Activated T-helper 17 cell treated with anti-CD3 and anti-CD28 coated beads, Interleukin-2, amount 50 U/mL, for 72 hours (primary cell): ENCODE data around the gene AOC3. TPM values are rescaled to one million over a fixed set of nuclear protein-coding genes. Genes with fewer than 3 reads are reported as not detected.
"Not testable (repeated sequence)": the region's sequence is repeated elsewhere in the genome, so short reads cannot be mapped to it uniquely, and the experiment has no call there.

Source experiments
- ATAC-seq: fragments of 150-1000 bp; cut with Tn5 transposase; replicated peaks from 2 replicates; pipeline ENCODE4 v1.10.0; 2021; ENCODE audit warnings: mild to moderate bottlenecking, moderate library complexity
- H3K27ac Mint-ChIP-seq: one replicate; pipeline ENCODE4 v1.8.0; 2022; ENCODE audit warnings: mixed read lengths
- H3K27me3 Mint-ChIP-seq: one replicate; pipeline ENCODE4 v1.8.0; 2022; ENCODE audit warnings: mixed read lengths
- H3K36me3 Mint-ChIP-seq: one replicate; pipeline ENCODE4 v1.8.0; 2022; ENCODE audit warnings: low read depth, mild to moderate bottlenecking, mixed read lengths
- H3K4me1 Mint-ChIP-seq: one replicate; pipeline ENCODE4 v1.8.0; 2022; ENCODE audit warnings: mixed read lengths
- H3K4me3 Mint-ChIP-seq: one replicate; pipeline ENCODE4 v1.8.0; 2022; ENCODE audit warnings: mild to moderate bottlenecking, mixed read lengths
- H3K9me3 Mint-ChIP-seq: one replicate; pipeline ENCODE4 v1.8.0; 2022; ENCODE audit warnings: mixed read lengths
- total RNA-seq, 2 donors: library from RNA; stranded (reverse); gene quantifications; one replicate each; pipeline ENCODE4 v1.2.3, GENCODE V29; 2022

Gene AOC3
- total RNA-seq, 2 donors from 2014 or later, result 2.2 to 3.0 TPM

DNA sequence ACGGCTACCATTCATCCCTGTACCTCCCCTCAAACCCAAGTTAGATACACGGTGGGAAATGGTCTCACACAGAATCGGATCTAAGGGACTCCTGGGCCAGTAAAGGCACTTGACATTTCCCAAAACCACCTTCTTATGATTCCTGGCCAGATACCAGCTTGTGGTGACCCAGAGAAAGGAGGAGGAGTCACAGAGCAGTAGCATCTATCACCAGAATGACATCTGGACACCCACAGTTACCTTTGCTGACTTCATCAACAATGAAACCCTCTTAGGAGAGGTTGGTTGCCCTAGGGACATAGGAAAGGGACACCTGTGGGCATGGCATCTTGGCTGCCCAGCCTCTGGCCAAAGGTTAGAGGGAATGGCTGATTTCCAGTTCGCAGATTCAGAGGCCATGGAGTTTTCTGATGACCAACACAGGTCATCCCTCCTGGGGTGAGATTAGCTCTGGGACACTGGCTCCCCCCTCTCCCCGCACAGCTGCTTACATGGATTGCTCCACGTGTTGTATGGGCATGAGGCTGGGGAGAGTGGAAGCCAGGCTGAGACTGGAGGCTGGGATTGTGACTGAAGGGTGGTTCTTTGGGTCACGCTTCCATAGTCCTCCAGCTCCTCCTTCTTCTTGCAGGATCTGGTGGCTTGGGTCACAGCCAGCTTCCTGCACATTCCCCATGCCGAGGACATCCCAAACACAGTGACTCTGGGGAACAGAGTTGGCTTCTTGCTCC lies 1.4 kb upstream of the AOC3 start:
- H3K27ac Mint-ChIP-seq, result peak overlapping the region; percentile 25
- peaks cover 17% of the 10 kb centered on the region for H3K27me3 Mint-ChIP-seq
- ATAC-seq, result no peak

DNA sequence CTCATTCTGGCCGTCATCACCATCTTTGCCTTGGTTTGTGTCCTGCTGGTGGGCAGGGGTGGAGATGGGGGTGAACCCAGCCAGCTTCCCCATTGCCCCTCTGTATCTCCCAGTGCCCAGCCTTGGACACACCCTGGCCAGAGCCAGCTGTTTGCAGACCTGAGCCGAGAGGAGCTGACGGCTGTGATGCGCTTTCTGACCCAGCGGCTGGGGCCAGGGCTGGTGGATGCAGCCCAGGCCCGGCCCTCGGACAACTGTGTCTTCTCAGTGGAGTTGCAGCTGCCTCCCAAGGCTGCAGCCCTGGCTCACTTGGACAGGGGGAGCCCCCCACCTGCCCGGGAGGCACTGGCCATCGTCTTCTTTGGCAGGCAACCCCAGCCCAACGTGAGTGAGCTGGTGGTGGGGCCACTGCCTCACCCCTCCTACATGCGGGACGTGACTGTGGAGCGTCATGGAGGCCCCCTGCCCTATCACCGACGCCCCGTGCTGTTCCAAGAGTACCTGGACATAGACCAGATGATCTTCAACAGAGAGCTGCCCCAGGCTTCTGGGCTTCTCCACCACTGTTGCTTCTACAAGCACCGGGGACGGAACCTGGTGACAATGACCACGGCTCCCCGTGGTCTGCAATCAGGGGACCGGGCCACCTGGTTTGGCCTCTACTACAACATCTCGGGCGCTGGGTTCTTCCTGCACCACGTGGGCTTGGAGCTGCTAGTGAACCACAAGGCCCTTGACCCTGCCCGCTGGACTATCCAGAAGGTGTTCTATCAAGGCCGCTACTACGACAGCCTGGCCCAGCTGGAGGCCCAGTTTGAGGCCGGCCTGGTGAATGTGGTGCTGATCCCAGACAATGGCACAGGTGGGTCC lies 607 bp downstream of the AOC3 start:
- peaks cover 17% of the 10 kb centered on the region for H3K27me3 Mint-ChIP-seq
- not testable (repeated sequence) for ATAC-seq, H3K9me3 Mint-ChIP-seq, H3K36me3 Mint-ChIP-seq, H3K4me3 Mint-ChIP-seq, H3K27ac Mint-ChIP-seq, H3K4me1 Mint-ChIP-seq

More for the DNA sequence above, 1.4 kb upstream of the AOC3 start:
- Mint-ChIP-seq H3K4me1 (peaks cover 15% of the 10 kb centered on the region), H3K9me3 (no peaks in the 10 kb centered on the region), H3K4me3 (no peak overlapping the region), H3K36me3 (peaks cover 18% of the 10 kb centered on the region)

GRCh38 chr17:42852351-42852750 lies 1.4 kb downstream of the AOC3 start:
- Mint-ChIP-seq H3K4me1 (no peaks in the 10 kb centered on the region), H3K9me3 (no peaks in the 10 kb centered on the region), H3K27ac (no peak overlapping the region), H3K4me3 (no peak overlapping the region), H3K27me3 (peaks cover 17% of the 10 kb centered on the region), H3K36me3 (no peaks in the 10 kb centered on the region)
- no peak for ATAC-seq

DNA sequence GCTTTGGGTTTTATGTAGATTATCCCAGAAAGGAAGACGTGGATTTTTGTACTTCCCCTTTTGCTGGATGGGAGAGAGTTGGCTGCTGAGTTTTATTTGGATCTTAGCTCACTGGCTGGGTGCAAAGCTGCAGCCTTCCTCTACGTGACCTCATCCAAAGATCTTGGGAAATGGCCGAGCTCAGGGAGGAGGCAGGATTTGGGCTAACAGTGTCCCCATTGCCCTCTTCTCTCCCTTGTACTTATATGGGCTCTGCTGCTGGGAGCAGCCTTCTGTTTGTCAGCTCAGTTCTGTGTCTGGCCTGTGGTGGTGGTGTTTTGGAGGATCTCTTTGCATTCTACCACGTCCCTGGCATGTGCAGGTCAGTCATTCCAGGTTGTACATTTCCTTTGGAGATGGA lies 2.0 kb downstream of the AOC3 start:
- Mint-ChIP-seq H3K27me3 (peaks cover 17% of the 10 kb centered on the region), H3K4me1 (no peaks in the 10 kb centered on the region), H3K36me3 (no peaks in the 10 kb centered on the region), H3K27ac (no peak overlapping the region), H3K4me3 (no peak overlapping the region), H3K9me3 (no peaks in the 10 kb centered on the region)
- no peak for ATAC-seq

GRCh38 chr17:42853597-42853967 lies 2.6 kb downstream of the AOC3 start:
- no peaks in the 10 kb centered on the region for H3K9me3 Mint-ChIP-seq
- H3K4me3 Mint-ChIP-seq, result no peak overlapping the region
- no peak overlapping the region for H3K27ac Mint-ChIP-seq
- ATAC-seq, result no peak
- H3K36me3 Mint-ChIP-seq, result no peaks in the 10 kb centered on the region
- no peaks in the 10 kb centered on the region for H3K4me1 Mint-ChIP-seq
- peaks cover 17% of the 10 kb centered on the region for H3K27me3 Mint-ChIP-seq

DNA sequence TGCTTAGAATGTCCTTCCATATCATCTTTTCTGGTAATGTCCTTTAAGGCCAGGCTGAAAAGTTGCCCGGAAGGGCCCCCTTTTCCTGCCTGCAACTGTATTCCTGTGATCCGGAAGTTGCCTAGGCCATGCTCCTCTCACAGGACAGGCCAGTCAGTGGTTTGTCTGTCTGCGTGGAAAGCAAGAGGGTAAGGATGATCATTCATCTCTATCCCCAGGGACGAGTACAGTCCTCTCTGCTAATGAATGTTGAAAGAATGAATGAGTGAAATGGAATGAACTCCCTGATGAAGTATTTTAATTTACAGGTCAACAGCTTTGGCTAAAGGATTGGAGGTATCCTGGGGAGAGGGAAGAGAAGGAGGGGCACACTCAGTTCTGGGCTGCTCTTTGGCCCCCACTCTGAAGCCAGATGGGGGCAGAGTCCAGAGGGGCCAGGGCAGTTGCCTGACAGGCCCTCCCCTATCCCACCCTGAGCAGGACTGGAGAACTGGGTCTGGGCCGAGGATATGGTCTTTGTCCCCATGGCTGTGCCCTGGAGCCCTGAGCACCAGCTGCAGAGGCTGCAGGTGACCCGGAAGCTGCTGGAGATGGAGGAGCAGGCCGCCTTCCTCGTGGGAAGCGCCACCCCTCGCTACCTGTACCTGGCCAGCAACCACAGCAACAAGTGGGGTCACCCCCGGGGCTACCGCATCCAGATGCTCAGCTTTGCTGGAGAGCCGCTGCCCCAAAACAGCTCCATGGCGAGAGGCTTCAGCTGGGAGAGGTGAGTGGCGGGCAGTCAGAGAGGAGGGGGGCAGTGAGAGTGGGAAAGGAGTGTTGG lies 3.2 kb downstream of the AOC3 start:
- Mint-ChIP-seq H3K27ac (no peak overlapping the region), H3K4me1 (no peaks in the 10 kb centered on the region)

DNA sequence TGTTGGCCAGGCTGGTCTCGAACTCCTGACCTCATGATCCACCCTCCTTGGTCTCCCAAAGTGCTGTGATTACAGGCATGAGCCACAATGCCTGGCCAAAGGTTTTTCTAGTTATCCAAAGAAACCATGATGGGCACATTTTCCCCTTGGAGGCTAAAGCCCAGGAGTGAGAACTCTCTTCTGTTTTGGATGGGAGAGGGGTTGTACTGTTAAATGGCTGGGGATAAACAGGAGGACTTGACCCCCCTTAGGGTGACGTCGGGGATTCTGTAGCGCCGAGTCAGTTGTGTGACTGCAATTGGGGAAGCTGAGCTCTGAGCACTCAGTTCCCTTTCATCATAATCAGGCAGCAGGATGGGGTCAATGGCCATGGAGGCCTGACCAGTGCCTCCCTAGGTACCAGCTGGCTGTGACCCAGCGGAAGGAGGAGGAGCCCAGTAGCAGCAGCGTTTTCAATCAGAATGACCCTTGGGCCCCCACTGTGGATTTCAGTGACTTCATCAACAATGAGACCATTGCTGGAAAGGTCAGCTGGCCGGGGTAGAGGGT lies 4.1 kb downstream of the AOC3 start:
- H3K4me1 Mint-ChIP-seq, result no peaks in the 10 kb centered on the region
- H3K9me3 Mint-ChIP-seq, result no peaks in the 10 kb centered on the region
- no peak for ATAC-seq
- H3K4me3 Mint-ChIP-seq, result no peak overlapping the region
- H3K36me3 Mint-ChIP-seq, result no peaks in the 10 kb centered on the region
- no peak overlapping the region for H3K27ac Mint-ChIP-seq
- peaks cover 15% of the 10 kb centered on the region for H3K27me3 Mint-ChIP-seq

More for the DNA sequence above, 3.2 kb downstream of the AOC3 start:
- no peaks in the 10 kb centered on the region for H3K36me3 Mint-ChIP-seq
- peaks cover 17% of the 10 kb centered on the region for H3K27me3 Mint-ChIP-seq
- H3K9me3 Mint-ChIP-seq, result no peaks in the 10 kb centered on the region
- no peak overlapping the region for H3K4me3 Mint-ChIP-seq
- no peak for ATAC-seq

DNA sequence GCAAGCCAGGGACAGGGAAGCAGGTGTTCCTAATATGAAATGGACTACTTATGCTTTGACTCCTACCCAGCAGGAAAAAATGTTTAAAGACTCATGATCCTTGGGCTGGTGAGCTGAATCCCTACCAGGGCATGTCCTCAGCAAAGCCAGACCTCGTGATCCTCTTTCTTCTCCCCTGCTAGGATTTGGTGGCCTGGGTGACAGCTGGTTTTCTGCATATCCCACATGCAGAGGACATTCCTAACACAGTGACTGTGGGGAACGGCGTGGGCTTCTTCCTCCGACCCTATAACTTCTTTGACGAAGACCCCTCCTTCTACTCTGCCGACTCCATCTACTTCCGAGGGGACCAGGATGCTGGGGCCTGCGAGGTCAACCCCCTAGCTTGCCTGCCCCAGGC lies 5.1 kb downstream of the AOC3 start:
- not testable (repeated sequence) for H3K36me3 Mint-ChIP-seq, H3K9me3 Mint-ChIP-seq, H3K27ac Mint-ChIP-seq, ATAC-seq, H3K4me1 Mint-ChIP-seq, H3K4me3 Mint-ChIP-seq
- peaks cover 14% of the 10 kb centered on the region for H3K27me3 Mint-ChIP-seq

DNA sequence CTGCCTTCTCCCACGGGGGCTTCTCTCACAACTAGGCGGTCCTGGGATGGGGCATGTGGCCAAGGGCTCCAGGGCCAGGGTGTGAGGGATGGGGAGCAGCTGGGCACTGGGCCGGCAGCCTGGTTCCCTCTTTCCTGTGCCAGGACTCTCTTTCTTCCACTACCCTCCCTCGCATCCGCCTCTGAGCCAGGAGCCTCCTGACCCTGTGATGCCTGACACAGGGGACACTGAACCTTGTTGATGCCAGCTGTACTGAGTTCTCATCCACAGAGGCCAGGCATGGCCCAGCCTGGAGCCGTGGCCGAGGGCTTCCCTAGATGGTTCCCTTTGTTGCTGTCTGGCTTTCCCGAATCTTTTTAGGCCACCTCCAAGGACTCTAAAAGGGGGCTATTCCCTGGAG lies 5.5 kb downstream of the AOC3 start:
- peaks cover 14% of the 10 kb centered on the region for H3K27me3 Mint-ChIP-seq
- ATAC-seq, H3K36me3 Mint-ChIP-seq, H3K4me3 Mint-ChIP-seq, H3K27ac Mint-ChIP-seq, H3K4me1 Mint-ChIP-seq, H3K9me3 Mint-ChIP-seq: not testable (repeated sequence)

GRCh38 chr17:42857389-42857788 lies 6.4 kb downstream of the AOC3 start:
- Mint-ChIP-seq H3K27me3 (peaks cover 14% of the 10 kb centered on the region), H3K9me3 (no peaks in the 10 kb centered on the region), H3K4me3 (no peak overlapping the region), H3K4me1 (no peaks in the 10 kb centered on the region), H3K36me3 (no peaks in the 10 kb centered on the region), H3K27ac (no peak overlapping the region)
- ATAC-seq, result no peak

DNA sequence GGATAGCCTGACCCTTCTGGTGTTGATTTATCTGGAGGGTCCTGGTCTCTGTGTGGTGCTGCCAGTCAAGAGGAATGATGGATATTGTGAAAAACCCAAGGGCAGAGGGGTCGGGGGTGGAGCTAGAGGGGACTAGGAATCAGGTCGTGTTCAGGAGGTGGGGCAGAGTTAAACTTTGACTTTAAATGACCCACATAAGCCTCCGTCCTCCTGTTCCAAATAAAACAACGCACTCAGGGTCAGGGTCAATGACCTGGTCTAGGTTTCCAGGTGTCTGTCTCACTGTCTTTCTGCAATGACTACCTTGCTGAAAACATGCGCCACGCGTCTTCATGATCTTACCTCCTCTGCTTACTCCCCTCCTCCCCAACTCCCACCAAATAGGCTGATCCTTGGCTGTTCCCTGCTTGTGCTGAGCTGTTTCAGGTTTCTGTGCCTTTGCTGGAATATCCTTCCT lies 14.7 kb downstream of the AOC3 start:
- Mint-ChIP-seq H3K4me3 (no peak overlapping the region), H3K9me3 (no peaks in the 10 kb centered on the region), H3K4me1 (no peaks in the 10 kb centered on the region), H3K27me3 (peaks cover 16% of the 10 kb centered on the region), H3K36me3 (no peaks in the 10 kb centered on the region), H3K27ac (no peak overlapping the region)
- ATAC-seq, result no peak

DNA sequence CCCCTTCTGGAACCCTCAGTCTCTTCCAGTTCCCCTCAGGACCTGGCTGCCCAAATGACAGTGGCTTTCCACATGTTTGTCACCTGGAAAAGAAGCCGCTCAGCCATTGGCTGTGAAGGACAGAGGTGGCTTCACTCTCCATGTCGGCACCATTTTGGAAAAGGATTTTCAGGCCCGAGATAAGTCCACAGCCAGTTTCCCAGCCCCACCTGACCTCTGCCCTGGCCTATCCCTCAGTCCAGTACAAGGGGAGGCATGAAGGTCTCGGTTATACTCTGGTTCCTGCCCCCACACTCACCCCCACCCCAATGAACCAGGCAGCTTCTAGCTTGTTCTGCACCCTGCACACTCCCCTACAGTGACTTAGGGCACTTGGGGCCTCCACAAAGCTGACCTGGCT lies 15.2 kb downstream of the AOC3 start:
- H3K36me3 Mint-ChIP-seq, result no peaks in the 10 kb centered on the region
- H3K27ac Mint-ChIP-seq, result no peak overlapping the region
- no peaks in the 10 kb centered on the region for H3K4me1 Mint-ChIP-seq
- H3K4me3 Mint-ChIP-seq, result no peak overlapping the region
- ATAC-seq, result no peak
- peaks cover 16% of the 10 kb centered on the region for H3K27me3 Mint-ChIP-seq
- no peaks in the 10 kb centered on the region for H3K9me3 Mint-ChIP-seq

GRCh38 chr17:42866631-42867575 lies 15.9 kb downstream of the AOC3 start:
- Mint-ChIP-seq H3K27ac (no peak overlapping the region), H3K4me3 (no peak overlapping the region), H3K9me3 (no peaks in the 10 kb centered on the region), H3K27me3 (peaks cover 20% of the 10 kb centered on the region), H3K36me3 (no peaks in the 10 kb centered on the region), H3K4me1 (no peaks in the 10 kb centered on the region)
- ATAC-seq, result no peak
